Panc1 (cell line): ENCODE measurements around the gene KCNAB1. TPM values are rescaled to one million over a fixed set of nuclear protein-coding genes. Genes with fewer than 3 reads are reported as not detected.

Experiments
- ATAC-seq: fragments of 200-7000 bp; cut with Tn5 transposase; 2 replicates; pipeline ENCODE4 v1.9.1; 2020; ENCODE audit warnings: mild to moderate bottlenecking, moderate library complexity
- BruUV-seq: library from RNA; stranded (reverse); fragments of 400-500 nt; replicated peaks from 2 replicates; lab custom pipeline; 2021; lab: Mats Ljungman, UMichigan
- CTCF ChIA-PET: fragments of 300-600 bp; sonication (Branson Sonifier 250); formaldehyde crosslinking; loops from one replicate; lab custom pipeline; 2022; ENCODE audit warnings: antibody characterized with exemption; lab: Charles Lee
- POLR2A ChIA-PET: fragments of 300-600 bp; sonication (Branson Sonifier 250); formaldehyde crosslinking; loops from one replicate; lab custom pipeline; 2022; ENCODE audit warnings: antibody characterized with exemption; lab: Charles Lee
- DNase-seq: peaks from one replicate; pipeline ENCODE4 v3.0.0-alpha.2; 2010; ENCODE audit warnings: low read depth, low spot score
- H3K27ac ChIP-seq: 2 replicates; pipeline ENCODE4 v1.5.1; 2011; ENCODE audit warnings: mild to moderate bottlenecking, low read length, inconsistent platforms
- H3K27me3 ChIP-seq: fragments of 200-500 bp; sonication (Bioruptor generic); 2 replicates; pipeline ENCODE4 v1.6.0; 2014; ENCODE audit warnings: low read length, inconsistent platforms; ENCODE audit not compliant: control insufficient read depth, insufficient read depth
- H3K36me3 ChIP-seq: fragments of 200-500 bp; sonication (Bioruptor generic); 2 replicates; pipeline ENCODE4 v1.5.1; 2014; ENCODE audit warnings: inconsistent platforms, mild to moderate bottlenecking, low read length, moderate library complexity; ENCODE audit not compliant: control insufficient read depth, insufficient read depth
- H3K4me1 ChIP-seq: 2 replicates; pipeline ENCODE4 v1.5.1; 2011; ENCODE audit warnings: inconsistent platforms, mild to moderate bottlenecking, low read length, moderate library complexity; ENCODE audit not compliant: control insufficient read depth, insufficient read depth
- H3K4me3 ChIP-seq, 2 experiments: 2 replicates each; pipeline ENCODE4 v1.5.1; 2011 to 2012; ENCODE audit warnings: low read depth in 2 of 2, low read length in 2 of 2, mild to moderate bottlenecking in 2 of 2, inconsistent platforms in 1 of 2, moderate library complexity in 1 of 2
- H3K9me3 ChIP-seq: fragments of 200-500 bp; sonication (Bioruptor generic); 2 replicates; pipeline ENCODE4 v1.5.1; 2014; ENCODE audit warnings: low read depth, mild to moderate bottlenecking, inconsistent platforms, low read length, moderate library complexity; ENCODE audit not compliant: control insufficient read depth, insufficient read depth
- POLR2AphosphoS5 ChIP-seq: IDR thresholded peaks from 2 replicates; pipeline ENCODE4 v1.6.1; 2012; ENCODE audit warnings: mild to moderate bottlenecking, low read depth, low read length, moderate library complexity
- SIN3A ChIP-seq: IDR thresholded peaks from 2 replicates; pipeline ENCODE4 v1.6.1; 2012; ENCODE audit warnings: low read depth, mild to moderate bottlenecking, low read length, moderate library complexity, borderline replicate concordance; ENCODE audit not compliant: insufficient read depth
- TCF7L2 ChIP-seq: IDR thresholded peaks from 2 replicates; pipeline ENCODE4 v1.6.1; 2011; ENCODE audit warnings: mild to moderate bottlenecking, low read depth, low read length, inconsistent platforms
- in situ Hi-C: cut with HindIII; loops from 2 replicates; pipeline ENCODE4 v1.10.0; 2016; ENCODE audit warnings: low sequenced_read_pairs, low pct_unique_long_range_greater_than_20kb
- intact Hi-C: fragments of 100-400 bp; cut with micrococcal nuclease; formaldehyde crosslinking; loops from one replicate; pipeline ENCODE4 v1.10.0; 2022; ENCODE audit not compliant: unreplicated experiment
- total RNA-seq: library from RNA; stranded (reverse); gene quantifications from one replicate; pipeline ENCODE4 v1.2.1, GENCODE V29; 2021; ENCODE audit not compliant: unreplicated experiment
- TF ChIP-seq, protein P1 (sequence below): fragments of 450-650 bp; IDR thresholded peaks from 2 replicates; pipeline ENCODE4 v1.5.1; 2017; ENCODE audit warnings: mild to moderate bottlenecking
- TF ChIP-seq, protein P2 (sequence below), 2 experiments: IDR thresholded peaks; 2 replicates each; pipeline ENCODE4 v1.6.1; 2011 to 2012; ENCODE audit warnings: low read depth in 2 of 2, control low read depth in 1 of 2, low read length in 1 of 2, mild to moderate bottlenecking in 1 of 2, moderate library complexity in 1 of 2; ENCODE audit not compliant: insufficient read depth in 1 of 2

Gene KCNAB1
- total RNA-seq, 1 experiment from 2014 or later: not detected

DNA sequence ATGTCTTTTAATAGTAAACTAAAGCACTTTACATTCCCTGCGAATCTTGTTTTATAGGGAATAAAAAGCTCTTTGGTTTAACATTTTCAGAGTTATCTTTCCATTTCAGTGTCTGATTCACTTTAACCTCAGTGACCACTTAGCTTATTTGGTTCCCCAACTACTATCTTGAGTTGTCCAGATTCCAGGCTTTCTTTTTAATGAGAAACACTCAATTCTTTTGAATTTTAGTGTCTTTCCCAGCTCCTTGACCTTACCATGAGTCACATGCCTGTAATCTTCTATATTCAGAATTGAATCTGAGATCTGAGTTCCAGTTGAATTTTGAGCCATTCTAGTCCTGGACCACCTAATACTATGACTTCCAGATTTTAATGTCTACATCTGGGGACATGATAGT, 144.4 kb downstream of the KCNAB1 start:
- in situ Hi-C loops: no loop called here
- TF ChIP-seq POLR2AphosphoS5 (no peak), SIN3A (no peak), TCF7L2 (no peak)
- TF ChIP-seq, protein P1, sequence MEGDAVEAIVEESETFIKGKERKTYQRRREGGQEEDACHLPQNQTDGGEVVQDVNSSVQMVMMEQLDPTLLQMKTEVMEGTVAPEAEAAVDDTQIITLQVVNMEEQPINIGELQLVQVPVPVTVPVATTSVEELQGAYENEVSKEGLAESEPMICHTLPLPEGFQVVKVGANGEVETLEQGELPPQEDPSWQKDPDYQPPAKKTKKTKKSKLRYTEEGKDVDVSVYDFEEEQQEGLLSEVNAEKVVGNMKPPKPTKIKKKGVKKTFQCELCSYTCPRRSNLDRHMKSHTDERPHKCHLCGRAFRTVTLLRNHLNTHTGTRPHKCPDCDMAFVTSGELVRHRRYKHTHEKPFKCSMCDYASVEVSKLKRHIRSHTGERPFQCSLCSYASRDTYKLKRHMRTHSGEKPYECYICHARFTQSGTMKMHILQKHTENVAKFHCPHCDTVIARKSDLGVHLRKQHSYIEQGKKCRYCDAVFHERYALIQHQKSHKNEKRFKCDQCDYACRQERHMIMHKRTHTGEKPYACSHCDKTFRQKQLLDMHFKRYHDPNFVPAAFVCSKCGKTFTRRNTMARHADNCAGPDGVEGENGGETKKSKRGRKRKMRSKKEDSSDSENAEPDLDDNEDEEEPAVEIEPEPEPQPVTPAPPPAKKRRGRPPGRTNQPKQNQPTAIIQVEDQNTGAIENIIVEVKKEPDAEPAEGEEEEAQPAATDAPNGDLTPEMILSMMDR: no peak
- TF ChIP-seq, protein P2, sequence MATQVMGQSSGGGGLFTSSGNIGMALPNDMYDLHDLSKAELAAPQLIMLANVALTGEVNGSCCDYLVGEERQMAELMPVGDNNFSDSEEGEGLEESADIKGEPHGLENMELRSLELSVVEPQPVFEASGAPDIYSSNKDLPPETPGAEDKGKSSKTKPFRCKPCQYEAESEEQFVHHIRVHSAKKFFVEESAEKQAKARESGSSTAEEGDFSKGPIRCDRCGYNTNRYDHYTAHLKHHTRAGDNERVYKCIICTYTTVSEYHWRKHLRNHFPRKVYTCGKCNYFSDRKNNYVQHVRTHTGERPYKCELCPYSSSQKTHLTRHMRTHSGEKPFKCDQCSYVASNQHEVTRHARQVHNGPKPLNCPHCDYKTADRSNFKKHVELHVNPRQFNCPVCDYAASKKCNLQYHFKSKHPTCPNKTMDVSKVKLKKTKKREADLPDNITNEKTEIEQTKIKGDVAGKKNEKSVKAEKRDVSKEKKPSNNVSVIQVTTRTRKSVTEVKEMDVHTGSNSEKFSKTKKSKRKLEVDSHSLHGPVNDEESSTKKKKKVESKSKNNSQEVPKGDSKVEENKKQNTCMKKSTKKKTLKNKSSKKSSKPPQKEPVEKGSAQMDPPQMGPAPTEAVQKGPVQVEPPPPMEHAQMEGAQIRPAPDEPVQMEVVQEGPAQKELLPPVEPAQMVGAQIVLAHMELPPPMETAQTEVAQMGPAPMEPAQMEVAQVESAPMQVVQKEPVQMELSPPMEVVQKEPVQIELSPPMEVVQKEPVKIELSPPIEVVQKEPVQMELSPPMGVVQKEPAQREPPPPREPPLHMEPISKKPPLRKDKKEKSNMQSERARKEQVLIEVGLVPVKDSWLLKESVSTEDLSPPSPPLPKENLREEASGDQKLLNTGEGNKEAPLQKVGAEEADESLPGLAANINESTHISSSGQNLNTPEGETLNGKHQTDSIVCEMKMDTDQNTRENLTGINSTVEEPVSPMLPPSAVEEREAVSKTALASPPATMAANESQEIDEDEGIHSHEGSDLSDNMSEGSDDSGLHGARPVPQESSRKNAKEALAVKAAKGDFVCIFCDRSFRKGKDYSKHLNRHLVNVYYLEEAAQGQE (IDR thresholded peaks at IDR 0.05; ENCODE audit: insufficient read depth in 1 of 2, low read depth in 2 of 2, low read length in 1 of 2): no peak
- no peak for ATAC-seq
- H3K27ac ChIP-seq: no peak overlapping the region
- H3K4me3 ChIP-seq: no peak overlapping the region
- no TSS peak for BruUV-seq
- ChIA-PET CTCF (interaction anchor here (0.6 kb wide), 1 partner anchor 1979 kb away, joined by 7 read pairs; no protein-coding TSS in a partner anchor), POLR2A (no interaction called here)
- 0 out of 2 replicates have a peak, but pooled peaks cover 2% of the 10 kb centered on the region for H3K27me3 ChIP-seq
- no peak for DNase-seq
- no peaks in the 10 kb centered on the region for H3K4me1 ChIP-seq
- intact Hi-C loops: no loop called here
- no peaks in the 10 kb centered on the region for H3K36me3 ChIP-seq
- no peaks in the 10 kb centered on the region for H3K9me3 ChIP-seq

DNA sequence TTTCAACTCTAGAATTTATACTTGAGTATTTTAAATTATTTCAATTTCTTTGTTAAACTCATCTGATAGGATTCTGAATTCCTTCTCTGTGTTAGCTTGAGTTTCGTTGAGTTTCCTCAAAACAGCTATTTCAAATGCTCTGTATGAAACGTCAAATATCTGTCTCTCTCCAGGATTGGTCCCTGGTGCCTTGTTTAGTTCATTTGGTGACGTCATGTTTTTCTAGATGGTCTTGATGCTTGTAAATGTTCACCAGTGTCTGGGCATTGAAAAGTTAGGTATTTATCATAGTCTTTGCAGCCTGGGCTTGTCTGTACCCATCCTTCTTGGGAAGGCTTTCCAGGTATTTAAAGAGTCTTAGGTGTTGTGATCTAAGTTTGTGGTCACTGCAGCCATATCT, 151.1 kb downstream of the KCNAB1 start:
- no peaks in the 10 kb centered on the region for H3K36me3 ChIP-seq
- H3K27me3 ChIP-seq: no peaks in the 10 kb centered on the region
- H3K27ac ChIP-seq: no peak overlapping the region
- no TSS peak for BruUV-seq
- no peak for DNase-seq
- no peak overlapping the region for H3K4me3 ChIP-seq
- CTCF ChIA-PET: no interaction called here
- POLR2A ChIA-PET: no interaction called here
- ATAC-seq: no peak
- H3K4me1 ChIP-seq: no peaks in the 10 kb centered on the region
- intact Hi-C loops: no loop called here
- no peaks in the 10 kb centered on the region for H3K9me3 ChIP-seq
- no peak for TF ChIP-seq SIN3A
- TF ChIP-seq, protein P2 (IDR thresholded peaks at IDR 0.05; ENCODE audit: insufficient read depth in 1 of 2, low read depth in 2 of 2, low read length in 1 of 2): no peak
- TF ChIP-seq, protein P1: no peak
- no peak for TF ChIP-seq TCF7L2
- TF ChIP-seq POLR2AphosphoS5: no peak
- in situ Hi-C loops: no loop called here
